Measurements from ENCODE around the gene ZFP69. TPM values are rescaled to one million over a fixed set of nuclear protein-coding genes. Genes with fewer than 3 reads are reported as not detected.

Gene ZFP69
- total RNA-seq (2022; extraction: Qiagen RNA extraction; ENCODE audit: low read depth) = not detected in 5 replicates

DNA sequence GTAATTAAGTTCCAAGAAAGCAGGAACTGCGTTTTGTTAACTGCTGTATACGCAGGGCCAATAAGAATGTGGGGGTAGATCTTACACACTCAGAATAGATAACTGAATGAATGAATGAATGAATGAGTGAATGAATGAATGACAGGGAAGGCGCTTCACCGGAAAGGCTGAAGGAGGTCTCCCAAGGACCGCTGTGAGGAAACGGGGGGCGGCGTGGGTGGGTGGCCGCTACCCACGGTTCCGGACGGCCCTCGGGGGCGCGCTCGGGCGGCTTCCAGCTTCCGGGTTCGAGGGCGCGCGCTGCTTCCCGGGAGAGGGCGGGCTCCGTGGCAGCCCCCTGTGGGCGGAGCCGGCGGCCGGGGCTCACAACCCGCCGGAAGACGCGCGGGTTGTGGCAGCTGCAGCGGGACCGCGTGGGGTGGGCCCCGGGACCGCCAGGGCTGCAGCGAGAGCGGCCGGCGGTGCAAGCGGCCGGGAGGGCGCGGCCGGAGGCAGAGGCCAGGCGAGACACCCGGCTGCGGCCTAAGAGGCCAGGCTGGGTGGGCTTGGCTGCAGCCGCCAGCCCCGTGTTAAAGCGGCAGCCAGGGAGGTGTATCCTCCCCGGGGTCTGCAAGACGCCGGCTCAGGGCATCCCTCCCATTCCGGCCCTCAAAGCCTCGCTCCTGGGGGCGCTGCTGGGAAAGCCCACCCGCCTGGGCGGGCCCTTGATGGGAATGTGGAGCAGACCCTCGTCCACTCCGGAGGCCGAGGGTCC lies at the start of gene ZFP69:
TSS of gene ZFP69 (plus strand) at position 367 of the 754 bp plus-strand sequence. CDS start 2,072 bp downstream, outside the sequence.

DNA sequence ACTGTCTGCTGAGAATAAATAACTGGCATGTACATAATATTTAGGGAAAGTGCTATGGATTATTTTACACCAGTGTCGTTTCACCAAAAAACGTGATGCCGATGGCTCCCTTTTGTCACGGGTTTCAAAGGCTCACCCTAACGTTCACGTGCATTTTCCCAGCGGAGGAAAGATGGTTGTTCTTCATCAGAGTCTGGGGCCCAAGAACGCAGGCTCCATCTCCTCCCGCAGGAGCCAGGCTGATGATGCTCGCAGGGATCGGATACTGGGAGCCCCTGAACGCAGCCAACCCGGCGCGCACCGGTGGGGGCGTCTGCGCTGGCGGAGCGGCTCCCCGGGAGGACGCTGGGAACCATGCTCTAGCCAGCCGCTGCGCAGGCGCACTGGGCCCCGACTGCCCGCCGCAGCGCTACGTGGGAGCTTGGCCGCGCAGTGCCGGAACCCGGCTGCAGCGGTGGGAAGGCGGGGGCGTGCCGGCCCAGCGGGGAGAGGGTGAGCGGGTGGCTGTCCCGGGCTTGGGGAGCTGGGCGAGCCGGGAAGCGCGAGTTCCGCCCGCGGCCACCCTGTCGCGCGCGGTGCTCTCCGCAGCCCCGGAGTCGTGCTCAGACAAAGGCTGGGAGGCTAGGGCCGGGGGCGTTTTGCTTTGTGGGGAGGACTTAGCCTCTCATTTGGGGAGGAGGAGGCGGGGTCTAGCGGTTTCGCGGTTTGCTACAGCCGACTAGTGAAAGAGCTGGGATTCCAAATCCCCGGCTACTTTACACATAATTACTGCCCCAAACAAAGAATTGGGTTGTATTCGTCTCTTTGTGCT lies 27.2 kb upstream of the ZFP69 start, which contains the start of gene ZFP69B:
TSS of gene ZFP69B (plus strand) at position 793 of the 811 bp plus-strand sequence. CDS start 486 bp downstream, outside the sequence.

DNA sequence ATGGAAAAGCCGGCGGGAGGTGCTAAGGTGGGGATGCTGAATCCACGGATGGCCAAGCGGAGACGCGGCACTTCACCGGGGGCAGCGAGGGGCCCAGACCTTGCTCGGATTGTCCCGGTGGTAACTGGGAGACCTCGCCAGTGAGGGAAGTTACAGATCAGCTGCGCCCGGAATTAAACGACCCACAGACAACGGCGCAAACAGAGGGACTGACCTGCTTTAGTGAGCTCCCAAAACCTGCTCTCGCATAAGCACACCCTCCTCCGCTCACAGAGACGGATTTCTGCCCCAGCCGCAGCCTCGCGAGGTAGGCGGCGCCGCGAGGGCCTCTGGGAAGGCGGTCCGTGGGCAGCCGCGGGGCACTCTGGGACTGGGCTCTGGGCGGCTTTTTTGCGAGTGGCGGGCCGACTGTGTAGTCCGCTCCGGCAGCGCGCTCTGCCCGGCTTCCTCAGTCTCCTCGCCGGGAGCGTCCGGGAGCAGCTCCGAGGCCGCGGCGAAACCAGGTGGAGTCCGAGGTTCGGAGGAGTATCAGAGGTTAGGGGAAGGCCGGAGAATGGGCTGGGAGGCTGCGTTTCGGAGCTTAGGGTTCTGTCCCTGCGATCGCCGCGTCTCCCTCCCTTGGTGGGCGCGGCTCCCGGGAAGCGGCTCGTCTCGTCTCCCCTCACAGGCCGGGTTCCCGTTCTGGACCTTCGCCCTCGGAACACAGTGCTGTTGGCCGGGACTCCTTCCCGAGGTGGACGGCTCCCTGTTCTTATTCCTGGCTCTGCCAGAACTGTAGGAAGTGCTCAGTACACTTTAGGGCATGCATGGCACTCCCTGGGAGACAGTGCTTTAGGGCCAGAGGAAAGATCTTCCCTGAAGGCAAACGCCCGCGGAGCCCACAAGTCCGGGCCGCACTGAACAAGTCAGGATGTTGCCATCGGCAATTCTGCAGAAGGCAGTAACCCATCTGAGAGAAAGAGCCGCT lies 31.6 kb downstream of the ZFP69 start, which contains the start of gene EXO5:
TSS of gene EXO5 (plus strand) at position 393 of the 967 bp plus-strand sequence. CDS start 5,778 bp downstream, outside the sequence.

DNA sequence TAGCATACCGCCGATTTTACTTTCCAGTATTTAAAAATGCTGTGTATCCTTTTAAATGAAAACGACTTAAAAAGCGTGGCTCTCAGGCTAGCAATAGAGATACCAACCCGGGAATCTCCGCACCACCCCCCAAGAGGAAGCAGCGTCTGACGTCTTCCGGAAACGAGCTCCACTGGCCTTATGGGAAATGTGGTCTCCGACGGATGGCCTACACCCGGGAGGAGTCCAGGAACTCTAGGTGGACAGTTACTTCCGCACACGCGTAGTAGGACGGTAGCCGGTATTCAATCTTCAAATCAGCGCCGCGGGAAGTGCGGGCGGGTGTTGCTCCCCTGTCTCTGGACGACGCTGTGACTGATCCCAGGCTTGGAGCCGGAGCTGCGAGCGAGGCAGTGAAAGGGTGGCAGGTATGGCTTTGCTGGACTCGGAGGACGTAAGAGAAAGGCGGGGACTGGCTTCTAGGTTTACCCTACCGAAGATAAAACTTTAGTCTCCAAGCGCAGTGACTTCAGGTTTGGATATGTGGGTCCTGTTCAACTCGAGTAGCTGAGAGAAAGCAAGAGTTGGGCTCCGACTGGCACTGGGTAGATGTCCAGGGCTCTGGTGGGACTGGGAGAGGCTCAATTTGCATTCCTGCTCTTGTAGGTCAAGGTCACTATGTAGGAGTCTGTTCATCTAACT lies 54.4 kb downstream of the ZFP69 start, which contains the start of gene ZNF684:
TSS of gene ZNF684 (plus strand) at position 257 of the 681 bp plus-strand sequence. CDS start 1,530 bp downstream, outside the sequence.

Other genes starting within 250 kb of the ZFP69 start
- gene TMCO2, start 229.4 kb upstream of the ZFP69 start, total RNA-seq (2022; extraction: Qiagen RNA extraction; ENCODE audit: low read depth) = not detected in 5 replicates
- 35.5 to 47.1 TPM (median 39.2 TPM) in 5 replicates for gene ZMPSTE24, start 219.1 kb upstream of the ZFP69 start, total RNA-seq (2022; extraction: Qiagen RNA extraction; ENCODE audit: low read depth)
- gene COL9A2, start 160.0 kb upstream of the ZFP69 start, total RNA-seq (2022; extraction: Qiagen RNA extraction; ENCODE audit: low read depth) = 0.11 to 0.47 TPM (median 0.18 TPM) in 5 replicates
- 10.3 to 10.7 TPM (median 10.3 TPM) in 5 replicates for gene SMAP2, start 103.6 kb upstream of the ZFP69 start, total RNA-seq (2022; extraction: Qiagen RNA extraction; ENCODE audit: low read depth)
- 1.6 to 2.1 TPM (median 1.7 TPM) in 5 replicates for gene ZFP69B, start 26.8 kb upstream of the ZFP69 start, total RNA-seq (2022; extraction: Qiagen RNA extraction; ENCODE audit: low read depth)
- 3.8 to 5.0 TPM (median 4.6 TPM) in 5 replicates for gene EXO5, start 31.5 kb downstream of the ZFP69 start, total RNA-seq (2022; extraction: Qiagen RNA extraction; ENCODE audit: low read depth)
- gene ZNF684, start 54.3 kb downstream of the ZFP69 start, total RNA-seq (2022; extraction: Qiagen RNA extraction; ENCODE audit: low read depth) = 1.9 to 2.4 TPM (median 2.0 TPM) in 5 replicates
- 0.48 to 0.99 TPM (median 0.88 TPM) in 5 replicates for gene RIMS3, start 188.4 kb downstream of the ZFP69 start, total RNA-seq (2022; extraction: Qiagen RNA extraction; ENCODE audit: low read depth)
- gene NFYC, start 214.4 kb downstream of the ZFP69 start, total RNA-seq (2022; extraction: Qiagen RNA extraction; ENCODE audit: low read depth) = 39.6 to 45.8 TPM (median 41.2 TPM) in 5 replicates

Data from A549 treated with CpdA at 1 μM for 4 hours (cell line).